Trophoblast cell (in vitro differentiated cells and primary cell): Measurements from ENCODE around the gene CYS1.

Experiments
- DNase-seq, 2 donors: peaks; one replicate each; pipeline ENCODE4 v3.0.0-alpha.2; 2016
- H2AFZ ChIP-seq: 2 replicates; pipeline ENCODE4 v1.6.1; 2013; ENCODE audit warnings: low read length, moderate library complexity, mild to moderate bottlenecking; ENCODE audit not compliant: insufficient read depth, poor library complexity
- H2AK5ac ChIP-seq: 2 replicates; pipeline ENCODE4 v1.6.1; 2013; ENCODE audit warnings: mild to moderate bottlenecking, low read length
- H2BK120ac ChIP-seq: 2 replicates; pipeline ENCODE4 v1.6.1; 2013; ENCODE audit warnings: low read length, mild to moderate bottlenecking, moderate library complexity; ENCODE audit not compliant: insufficient read depth, poor library complexity
- H2BK12ac ChIP-seq: 2 replicates; pipeline ENCODE4 v1.6.1; 2013; ENCODE audit warnings: mild to moderate bottlenecking, low read length, moderate library complexity
- H2BK5ac ChIP-seq: 2 replicates; pipeline ENCODE4 v1.6.1; 2013; ENCODE audit warnings: low read length, low read depth, moderate library complexity, mild to moderate bottlenecking; ENCODE audit not compliant: poor library complexity
- H3K14ac ChIP-seq: 2 replicates; pipeline ENCODE4 v1.6.1; 2013; ENCODE audit warnings: mild to moderate bottlenecking, low read length
- H3K18ac ChIP-seq: 2 replicates; pipeline ENCODE4 v1.6.1; 2013; ENCODE audit warnings: mild to moderate bottlenecking, low read length
- H3K23ac ChIP-seq: 2 replicates; pipeline ENCODE4 v1.6.1; 2013; ENCODE audit warnings: low read length
- H3K27ac ChIP-seq: 2 replicates; pipeline ENCODE4 v1.5.1; 2013; ENCODE audit warnings: low read depth, mild to moderate bottlenecking, inconsistent platforms, low read length, moderate library complexity
- H3K27me3 ChIP-seq: 2 replicates; pipeline ENCODE4 v1.6.1; 2013; ENCODE audit warnings: inconsistent platforms, mild to moderate bottlenecking, low read length, moderate library complexity; ENCODE audit not compliant: insufficient read depth
- H3K36me3 ChIP-seq, 2 experiments: 1 replicate in 1 of 2; 2 replicates in 1 of 2; pipeline ENCODE4 v1.6.1; 2013; ENCODE audit warnings: low read length in 2 of 2, mild to moderate bottlenecking in 2 of 2, moderate library complexity in 1 of 2; ENCODE audit not compliant: insufficient read depth in 2 of 2, control insufficient read depth in 1 of 2
- H3K4ac ChIP-seq: 2 replicates; pipeline ENCODE4 v1.6.1; 2013; ENCODE audit warnings: low read depth, mild to moderate bottlenecking, low read length, moderate library complexity
- H3K4me1 ChIP-seq, 2 experiments: 1 replicate in 1 of 2; 2 replicates in 1 of 2; pipeline ENCODE4 v1.6.1; 2013; ENCODE audit warnings: low read length in 2 of 2, mild to moderate bottlenecking in 2 of 2, moderate library complexity in 1 of 2; ENCODE audit not compliant: insufficient read depth in 2 of 2, control insufficient read depth in 1 of 2
- H3K4me2 ChIP-seq: 2 replicates; pipeline ENCODE4 v1.6.1; 2013; ENCODE audit warnings: inconsistent platforms, mild to moderate bottlenecking, low read length, moderate library complexity
- H3K4me3 ChIP-seq: 2 replicates; pipeline ENCODE4 v1.5.1; 2013; ENCODE audit warnings: mild to moderate bottlenecking, low read depth, low read length, inconsistent platforms
- H3K79me1 ChIP-seq: one replicate; pipeline ENCODE4 v1.6.1; 2013; ENCODE audit warnings: low read length
- H3K79me2 ChIP-seq: 2 replicates; pipeline ENCODE4 v1.6.1; 2013; ENCODE audit warnings: low read length, mild to moderate bottlenecking; ENCODE audit not compliant: control insufficient read depth, insufficient read depth, poor library complexity
- H3K9ac ChIP-seq: 2 replicates; pipeline ENCODE4 v1.6.1; 2013; ENCODE audit warnings: mild to moderate bottlenecking, low read length
- H3K9me3 ChIP-seq: 2 replicates; pipeline ENCODE4 v1.6.1; 2013; ENCODE audit warnings: low read depth, mild to moderate bottlenecking, control low read depth, inconsistent platforms, low read length; ENCODE audit not compliant: insufficient read depth
- H4K12ac ChIP-seq: 2 replicates; pipeline ENCODE4 v1.6.1; 2013; ENCODE audit warnings: low read depth, mild to moderate bottlenecking, low read length, moderate library complexity
- H4K8ac ChIP-seq: 2 replicates; pipeline ENCODE4 v1.6.1; 2013; ENCODE audit warnings: low read depth, mild to moderate bottlenecking, low read length, moderate library complexity
- H4K91ac ChIP-seq: one replicate; pipeline ENCODE4 v1.6.1; 2013; ENCODE audit warnings: low read depth, mild to moderate bottlenecking, low read length, moderate library complexity
- WGBS: extraction: QIAGEN DNeasy Blood & Tissue Kit; methylation state at CpG from one replicate; pipeline ENCODE4 v1.1.7; 2013; ENCODE audit warnings: missing lambda C conversion rate; ENCODE audit not compliant: insufficient read length, insufficient coverage; ENCODE audit errors: extremely low coverage; 5-methylcytosine and 5-hydroxymethylcytosine counted together

The CYS1 gene

GRCh38 chr2:10022445-10022844 is 57.8 kb downstream of the CYS1 start:
- Histone ChIP-seq H3K9ac (no peak overlapping the region), H3K27me3 (no peaks in the 10 kb centered on the region), H3K4me1 (peaks cover 4 to 6% of the 10 kb centered on the region in 2 experiments), H3K79me2 (no peaks in the 10 kb centered on the region), H3K9me3 (no peaks in the 10 kb centered on the region), H2AK5ac (no peak overlapping the region), H3K79me1 (peaks cover 4% of the 10 kb centered on the region), H3K14ac (no peak overlapping the region), H4K8ac (no peak overlapping the region), H3K36me3 (no peaks in the 10 kb centered on the region), H3K4ac (no peak overlapping the region), H3K27ac (peak overlapping the region; percentile 39), H2BK5ac (no peak overlapping the region), H4K91ac (peak overlapping the region; percentile 31), H4K12ac (no peak overlapping the region), H3K4me2 (no peak overlapping the region), H3K18ac (no peak overlapping the region), H2BK12ac (no peak overlapping the region), H3K23ac (no peak overlapping the region), H3K4me3 (no peak overlapping the region), H2AFZ (no peak overlapping the region), H2BK120ac (no peak overlapping the region)
- DNase-seq, result peak; percentile 70 to 74
- no CpG with 5 or more reads among the region's 4 CpGs for WGBS

GRCh38 chr2:10022041-10022421 is 58.2 kb downstream of the CYS1 start:
- no peak overlapping the region for H3K18ac ChIP-seq
- H2AK5ac ChIP-seq, result no peak overlapping the region
- no peak overlapping the region for H3K14ac ChIP-seq
- peak overlapping the region; percentile 39 for H3K27ac ChIP-seq
- no peaks in the 10 kb centered on the region for H3K36me3 ChIP-seq
- H3K79me2 ChIP-seq, result no peaks in the 10 kb centered on the region
- H3K27me3 ChIP-seq, result no peaks in the 10 kb centered on the region
- peaks cover 1% of the 10 kb centered on the region for H3K79me1 ChIP-seq
- H4K12ac ChIP-seq, result no peak overlapping the region
- no peak overlapping the region for H3K4me2 ChIP-seq
- H2AFZ ChIP-seq, result no peak overlapping the region
- WGBS, result no CpG with 5 or more reads among the region's 16 CpGs
- H3K23ac ChIP-seq, result no peak overlapping the region
- no peak overlapping the region for H3K4ac ChIP-seq
- H2BK120ac ChIP-seq, result no peak overlapping the region
- no peak overlapping the region for H2BK12ac ChIP-seq
- peak overlapping the region; percentile 4 for H4K8ac ChIP-seq
- H3K9ac ChIP-seq, result no peak overlapping the region
- H3K4me1 ChIP-seq, result peaks cover 4 to 6% of the 10 kb centered on the region in 2 experiments
- no peak overlapping the region for H2BK5ac ChIP-seq
- no peak overlapping the region for H3K4me3 ChIP-seq
- DNase-seq, result no peak
- no peaks in the 10 kb centered on the region for H3K9me3 ChIP-seq
- H4K91ac ChIP-seq, result peak overlapping the region; percentile 31

GRCh38 chr2:10019602-10020400 is 60.4 kb downstream of the CYS1 start:
- no CpG with 5 or more reads among the region's 27 CpGs for WGBS
- no peak overlapping the region for H2BK120ac ChIP-seq
- H3K18ac ChIP-seq, result no peak overlapping the region
- peak overlapping the region; percentile 39 for H2AK5ac ChIP-seq
- H2AFZ ChIP-seq, result no peak overlapping the region
- H3K9me3 ChIP-seq, result peaks cover 8% of the 10 kb centered on the region
- no peaks in the 10 kb centered on the region for H3K27me3 ChIP-seq
- no peaks in the 10 kb centered on the region for H3K79me2 ChIP-seq
- peak overlapping the region; percentile 47 for H2BK12ac ChIP-seq
- no peak overlapping the region for H3K14ac ChIP-seq
- H3K9ac ChIP-seq, result no peak overlapping the region
- H3K36me3 ChIP-seq, result no peaks in the 10 kb centered on the region
- H3K4ac ChIP-seq, result no peak overlapping the region
- H4K8ac ChIP-seq, result no peak overlapping the region
- peaks cover 4 to 6% of the 10 kb centered on the region in 2 experiments for H3K4me1 ChIP-seq
- H3K27ac ChIP-seq, result no peak overlapping the region
- no peak overlapping the region for H2BK5ac ChIP-seq
- no peak overlapping the region for H3K4me2 ChIP-seq
- no peak overlapping the region for H3K23ac ChIP-seq
- peak overlapping the region; percentile 15 for H4K12ac ChIP-seq
- no peak for DNase-seq
- H3K4me3 ChIP-seq, result no peak overlapping the region
- H4K91ac ChIP-seq, result peak overlapping the region; percentile 16
- H3K79me1 ChIP-seq, result peaks cover 1% of the 10 kb centered on the region

- Histone ChIP-seq H3K4ac (no peak overlapping the region), H3K14ac (no peak overlapping the region), H3K9ac (no peak overlapping the region), H3K4me2 (no peak overlapping the region), H2AFZ (no peak overlapping the region), H3K4me1 (peaks cover 4 to 6% of the 10 kb centered on the region in 2 experiments), H3K79me1 (peaks cover 1% of the 10 kb centered on the region), H2BK12ac (no peak overlapping the region), H2BK5ac (no peak overlapping the region), H3K23ac (no peak overlapping the region), H3K27me3 (no peaks in the 10 kb centered on the region), H3K36me3 (no peaks in the 10 kb centered on the region), H2AK5ac (no peak overlapping the region), H3K9me3 (peaks cover 12% of the 10 kb centered on the region), H4K91ac (no peak overlapping the region), H3K4me3 (no peak overlapping the region), H4K8ac (no peak overlapping the region), H3K27ac (no peak overlapping the region), H2BK120ac (no peak overlapping the region), H3K79me2 (no peaks in the 10 kb centered on the region), H4K12ac (no peak overlapping the region), H3K18ac (no peak overlapping the region)
- DNase-seq, result peak; percentile 51 to 61
- WGBS, result no CpG with 5 or more reads among the region's 8 CpGs
These were observed 61.0 kb downstream of the CYS1 start for GRCh38 chr2:10019174-10019573.
